HG03558 (cell line): ENCODE data around the gene LIN37.

Experiments used
- ATAC-seq: cut with Tn5 transposase; IDR thresholded peaks from one replicate; pipeline ENCODE4 v1.9.1; 2021; ENCODE audit warnings: moderate number of reproducible peaks; ENCODE audit not compliant: unreplicated experiment; ENCODE audit errors: extremely low read depth

LIN37 gene

GRCh38 chr19:35733180-35734125 lies 14.9 kb upstream of the LIN37 start:
- ATAC-seq: no peak

GRCh38 chr19:35734273-35734672 lies 14.1 kb upstream of the LIN37 start:
- no peak for ATAC-seq

GRCh38 chr19:35734889-35735288 lies 13.5 kb upstream of the LIN37 start:
- ATAC-seq: no peak

GRCh38 chr19:35736913-35737886 lies 11.2 kb upstream of the LIN37 start:
- no peak for ATAC-seq

- no peak for ATAC-seq
These were observed 10.1 kb upstream of the LIN37 start for GRCh38 chr19:35738021-35738886.

GRCh38 chr19:35738887-35739229 lies 9.5 kb upstream of the LIN37 start:
- no peak for ATAC-seq

- no peak for ATAC-seq
These were observed 8.9 kb upstream of the LIN37 start for GRCh38 chr19:35739275-35740107.

GRCh38 chr19:35740108-35740422 lies 8.3 kb upstream of the LIN37 start:
- ATAC-seq: no peak

GRCh38 chr19:35740423-35741202 lies 7.8 kb upstream of the LIN37 start:
- ATAC-seq: peak; percentile 28

- no peak for ATAC-seq
These were observed 7.2 kb upstream of the LIN37 start for GRCh38 chr19:35741203-35741515.

GRCh38 chr19:35742121-35742724 lies 6.2 kb upstream of the LIN37 start, which contains the start of gene IGFLR1:
Gene IGFLR1 (minus strand): TSS chr19:35742452. CDS start chr19:35741180, 1,272 bp downstream.
- ATAC-seq: no peak

- no peak for ATAC-seq
These were observed 4.5 kb upstream of the LIN37 start for GRCh38 chr19:35743640-35744429.

GRCh38 chr19:35744430-35745327 lies 3.7 kb upstream of the LIN37 start:
- ATAC-seq: no peak

GRCh38 chr19:35745328-35746086 lies 2.9 kb upstream of the LIN37 start, which contains the start of the genes PSENEN and U2AF1L4:
Gene PSENEN (plus strand): TSS chr19:35745651. CDS start chr19:35745931, 280 bp downstream.
Gene U2AF1L4 (minus strand): TSS chr19:35745418. CDS start chr19:35745391, 27 bp downstream.
- ATAC-seq: no peak

- ATAC-seq: no peak
These were observed 2.3 kb upstream of the LIN37 start for GRCh38 chr19:35746087-35746462.

- no peak for ATAC-seq
These were observed 1.8 kb upstream of the LIN37 start for GRCh38 chr19:35746531-35746930.
